PC-9 (cell line): Measurements from ENCODE around the gene HNF1A.

Experiments
- EZH2 ChIP-seq: fragments of 200-600 bp; sonication (generic); IDR thresholded peaks from 2 replicates; pipeline ENCODE4 v1.8.0; 2017; ENCODE audit warnings: antibody characterized with exemption, low read depth
- TF ChIP-seq, protein P1 (sequence below): fragments of 200-600 bp; sonication (generic); conservative IDR thresholded peaks from 2 replicates; pipeline ENCODE4 v1.6.1; 2017; ENCODE audit warnings: mixed run types, antibody characterized with exemption, mild to moderate bottlenecking, moderate library complexity

DNA sequence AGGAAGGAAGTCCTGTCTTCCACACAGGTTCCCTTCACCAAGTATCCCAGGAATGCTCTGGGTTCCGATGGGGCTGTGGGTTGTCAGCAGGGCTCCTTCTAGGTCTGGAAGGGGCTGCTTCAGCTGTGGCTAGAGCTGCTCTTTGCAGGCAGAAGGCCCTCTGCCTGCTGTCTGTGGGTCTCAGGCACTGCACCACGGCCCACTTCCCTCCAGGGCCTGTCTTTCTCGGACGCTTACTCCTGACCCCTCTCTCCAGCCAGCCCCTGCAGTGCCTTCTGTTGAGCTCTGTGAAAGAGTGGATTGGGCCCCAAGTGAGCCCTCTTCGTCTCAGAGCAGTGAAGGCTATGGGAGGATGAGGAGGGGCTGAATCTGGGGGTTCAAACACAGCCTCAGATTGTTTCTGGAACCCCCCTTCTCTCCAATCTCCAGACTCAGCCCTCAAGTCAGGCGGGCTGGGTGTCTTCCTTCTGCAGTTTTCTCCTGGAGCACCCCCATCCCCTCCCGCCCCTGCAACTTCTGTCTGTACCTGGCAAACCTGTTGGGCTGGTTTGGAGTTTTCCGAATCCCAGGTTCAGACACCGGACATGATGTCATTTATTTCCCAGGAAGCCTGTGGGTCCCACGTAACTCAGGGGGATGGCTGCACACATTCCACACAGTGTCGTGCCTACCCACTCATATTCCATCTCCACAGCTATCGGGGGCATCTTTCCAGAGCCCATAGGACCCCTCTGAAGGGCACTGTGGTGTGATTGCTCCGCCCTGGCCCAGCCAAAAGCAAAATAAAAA lies 49.3 kb upstream of the HNF1A start:
- TF ChIP-seq, protein P1, sequence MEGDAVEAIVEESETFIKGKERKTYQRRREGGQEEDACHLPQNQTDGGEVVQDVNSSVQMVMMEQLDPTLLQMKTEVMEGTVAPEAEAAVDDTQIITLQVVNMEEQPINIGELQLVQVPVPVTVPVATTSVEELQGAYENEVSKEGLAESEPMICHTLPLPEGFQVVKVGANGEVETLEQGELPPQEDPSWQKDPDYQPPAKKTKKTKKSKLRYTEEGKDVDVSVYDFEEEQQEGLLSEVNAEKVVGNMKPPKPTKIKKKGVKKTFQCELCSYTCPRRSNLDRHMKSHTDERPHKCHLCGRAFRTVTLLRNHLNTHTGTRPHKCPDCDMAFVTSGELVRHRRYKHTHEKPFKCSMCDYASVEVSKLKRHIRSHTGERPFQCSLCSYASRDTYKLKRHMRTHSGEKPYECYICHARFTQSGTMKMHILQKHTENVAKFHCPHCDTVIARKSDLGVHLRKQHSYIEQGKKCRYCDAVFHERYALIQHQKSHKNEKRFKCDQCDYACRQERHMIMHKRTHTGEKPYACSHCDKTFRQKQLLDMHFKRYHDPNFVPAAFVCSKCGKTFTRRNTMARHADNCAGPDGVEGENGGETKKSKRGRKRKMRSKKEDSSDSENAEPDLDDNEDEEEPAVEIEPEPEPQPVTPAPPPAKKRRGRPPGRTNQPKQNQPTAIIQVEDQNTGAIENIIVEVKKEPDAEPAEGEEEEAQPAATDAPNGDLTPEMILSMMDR, result no peak
- TF ChIP-seq EZH2, result no peak
